WERI-Rb-1 (cell line): ENCODE data around the gene TRIP11.
"Not testable (repeated sequence)": the region's sequence is repeated elsewhere in the genome, so short reads cannot be mapped to it uniquely, and the experiment has no call there.

ENCODE experiments used
- DNase-seq: peaks from one replicate; pipeline ENCODE4 v3.0.0-alpha.2; 2020
- H3K27ac ChIP-seq: fragments of 250-450 bp; sonication (Bioruptor Pico); 2 replicates; pipeline ENCODE4 v1.5.1; 2020; ENCODE audit warnings: mild to moderate bottlenecking, moderate library complexity
- H3K27me3 ChIP-seq: fragments of 250-450 bp; sonication (Bioruptor Pico); 2 replicates; pipeline ENCODE4 v1.5.1; 2021; ENCODE audit warnings: mild to moderate bottlenecking, low read depth, moderate library complexity; ENCODE audit not compliant: insufficient read depth, severe bottlenecking
- H3K36me3 ChIP-seq: fragments of 250-450 bp; sonication (Bioruptor Pico); 2 replicates; pipeline ENCODE4 v1.5.1; 2020; ENCODE audit warnings: mild to moderate bottlenecking, moderate library complexity
- H3K4me3 ChIP-seq: 2 replicates; pipeline ENCODE4 v1.5.1; 2011; ENCODE audit warnings: low read depth, mild to moderate bottlenecking, control low read depth, low read length
- H3K9me3 ChIP-seq: fragments of 250-450 bp; sonication (Bioruptor Pico); 2 replicates; pipeline ENCODE4 v1.5.1; 2021; ENCODE audit warnings: mild to moderate bottlenecking, moderate library complexity; ENCODE audit not compliant: severe bottlenecking
- TF ChIP-seq, protein P1 (sequence below): IDR thresholded peaks from 2 replicates; pipeline ENCODE4 v1.5.1; 2011; ENCODE audit warnings: low read depth, mild to moderate bottlenecking, control low read depth, inconsistent platforms, low read length

The TRIP11 gene

DNA sequence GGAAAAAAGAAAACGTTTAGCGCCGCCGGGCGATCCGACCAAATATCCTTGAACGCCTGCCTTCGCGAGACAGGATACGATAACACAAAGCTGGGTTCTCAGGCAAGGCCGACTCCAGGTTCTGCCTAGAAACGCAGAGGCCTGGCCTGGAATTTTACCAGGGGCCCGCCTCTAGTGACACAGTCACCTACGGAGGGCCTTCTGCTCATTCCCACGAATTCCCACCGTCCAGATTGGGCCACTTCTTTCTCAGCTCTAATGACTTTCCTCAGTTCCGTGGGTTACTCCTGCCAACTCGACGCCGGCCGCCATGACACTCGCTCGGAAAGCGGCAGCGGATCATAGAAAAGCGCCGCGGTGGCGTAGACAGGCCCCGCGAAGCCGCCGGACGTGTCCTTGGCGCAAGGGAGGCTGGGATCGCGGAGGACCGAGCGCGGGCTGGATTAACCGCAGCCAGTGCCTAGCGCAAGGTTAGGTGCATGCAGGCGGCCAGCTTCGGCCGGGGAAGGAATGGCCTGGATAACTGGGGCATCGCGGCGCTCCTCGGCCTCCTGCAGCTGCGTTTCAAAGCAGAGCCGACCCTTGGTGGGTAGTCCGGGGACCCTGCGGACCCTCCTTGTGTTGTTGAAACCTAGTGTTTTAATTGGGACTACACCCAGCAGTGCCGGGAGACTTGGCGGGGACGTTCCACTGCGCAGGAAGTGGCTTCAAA, at the start of gene TRIP11:
Gene TRIP11 (minus strand): TSS at position 341 of the 712 bp plus-strand sequence. CDS start 374 bp downstream, outside the sequence.
- Histone ChIP-seq H3K4me3 (peak within 1 kb of the TSS; percentile 82), H3K27ac (peak within 1 kb of the TSS; percentile 94), H3K27me3 (no peaks in the 10 kb centered on the region), H3K36me3 (peaks cover 7% of the 10 kb centered on the region), H3K9me3 (no peaks in the 10 kb centered on the region)
- TF ChIP-seq, protein P1, sequence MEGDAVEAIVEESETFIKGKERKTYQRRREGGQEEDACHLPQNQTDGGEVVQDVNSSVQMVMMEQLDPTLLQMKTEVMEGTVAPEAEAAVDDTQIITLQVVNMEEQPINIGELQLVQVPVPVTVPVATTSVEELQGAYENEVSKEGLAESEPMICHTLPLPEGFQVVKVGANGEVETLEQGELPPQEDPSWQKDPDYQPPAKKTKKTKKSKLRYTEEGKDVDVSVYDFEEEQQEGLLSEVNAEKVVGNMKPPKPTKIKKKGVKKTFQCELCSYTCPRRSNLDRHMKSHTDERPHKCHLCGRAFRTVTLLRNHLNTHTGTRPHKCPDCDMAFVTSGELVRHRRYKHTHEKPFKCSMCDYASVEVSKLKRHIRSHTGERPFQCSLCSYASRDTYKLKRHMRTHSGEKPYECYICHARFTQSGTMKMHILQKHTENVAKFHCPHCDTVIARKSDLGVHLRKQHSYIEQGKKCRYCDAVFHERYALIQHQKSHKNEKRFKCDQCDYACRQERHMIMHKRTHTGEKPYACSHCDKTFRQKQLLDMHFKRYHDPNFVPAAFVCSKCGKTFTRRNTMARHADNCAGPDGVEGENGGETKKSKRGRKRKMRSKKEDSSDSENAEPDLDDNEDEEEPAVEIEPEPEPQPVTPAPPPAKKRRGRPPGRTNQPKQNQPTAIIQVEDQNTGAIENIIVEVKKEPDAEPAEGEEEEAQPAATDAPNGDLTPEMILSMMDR = no peak
- peak; percentile 97 for DNase-seq

DNA sequence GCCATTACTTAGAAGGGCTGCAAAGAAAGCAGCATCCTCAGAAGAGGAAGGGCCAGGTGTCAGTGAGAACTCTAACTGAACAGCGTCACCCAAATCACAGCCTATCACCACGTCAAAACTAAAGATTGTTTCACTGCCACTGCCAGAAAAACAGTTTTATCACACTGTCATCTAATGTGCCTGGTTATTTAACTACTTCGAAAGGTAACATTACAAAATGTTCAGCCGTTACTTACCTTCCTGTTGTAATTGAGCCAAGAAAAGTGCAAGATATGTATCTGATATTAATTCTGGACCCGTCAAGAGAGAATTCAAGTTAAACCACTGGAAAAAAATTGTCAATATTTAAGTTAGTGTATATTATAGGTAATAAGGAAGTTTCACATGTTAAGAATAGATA, 48.6 kb upstream of the TRIP11 start:
- TF ChIP-seq, protein P1 = no peak
- Histone ChIP-seq H3K9me3 (no peaks in the 10 kb centered on the region), H3K27ac (no peak overlapping the region), H3K4me3 (no peak overlapping the region), H3K36me3 (peaks cover 25% of the 10 kb centered on the region), H3K27me3 (no peaks in the 10 kb centered on the region)
- DNase-seq = no peak

DNA sequence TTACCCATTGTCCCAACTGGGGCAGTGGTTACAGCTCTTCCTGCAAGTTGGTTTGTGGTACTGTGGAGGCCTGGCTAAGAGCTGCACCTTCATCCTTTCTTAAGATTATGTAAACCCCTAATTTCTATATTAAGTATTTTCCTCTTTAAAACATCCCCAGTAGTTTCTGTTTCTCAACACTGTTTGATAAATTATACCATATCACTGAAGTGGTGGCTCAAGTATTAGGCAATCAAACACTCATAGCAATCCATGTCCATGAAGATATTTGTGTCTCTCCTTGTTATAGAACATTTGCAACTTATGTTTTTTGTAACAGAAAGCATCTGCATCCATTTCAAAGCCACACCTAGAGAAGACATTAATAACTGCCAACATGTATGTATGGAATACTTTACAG, 34.7 kb upstream of the TRIP11 start:
- Histone ChIP-seq H3K27ac (no peak overlapping the region), H3K36me3 (peaks cover 40% of the 10 kb centered on the region), H3K4me3 (no peak overlapping the region), H3K27me3 (no peaks in the 10 kb centered on the region), H3K9me3 (no peaks in the 10 kb centered on the region)
- no peak for DNase-seq
- TF ChIP-seq, protein P1 = no peak

DNA sequence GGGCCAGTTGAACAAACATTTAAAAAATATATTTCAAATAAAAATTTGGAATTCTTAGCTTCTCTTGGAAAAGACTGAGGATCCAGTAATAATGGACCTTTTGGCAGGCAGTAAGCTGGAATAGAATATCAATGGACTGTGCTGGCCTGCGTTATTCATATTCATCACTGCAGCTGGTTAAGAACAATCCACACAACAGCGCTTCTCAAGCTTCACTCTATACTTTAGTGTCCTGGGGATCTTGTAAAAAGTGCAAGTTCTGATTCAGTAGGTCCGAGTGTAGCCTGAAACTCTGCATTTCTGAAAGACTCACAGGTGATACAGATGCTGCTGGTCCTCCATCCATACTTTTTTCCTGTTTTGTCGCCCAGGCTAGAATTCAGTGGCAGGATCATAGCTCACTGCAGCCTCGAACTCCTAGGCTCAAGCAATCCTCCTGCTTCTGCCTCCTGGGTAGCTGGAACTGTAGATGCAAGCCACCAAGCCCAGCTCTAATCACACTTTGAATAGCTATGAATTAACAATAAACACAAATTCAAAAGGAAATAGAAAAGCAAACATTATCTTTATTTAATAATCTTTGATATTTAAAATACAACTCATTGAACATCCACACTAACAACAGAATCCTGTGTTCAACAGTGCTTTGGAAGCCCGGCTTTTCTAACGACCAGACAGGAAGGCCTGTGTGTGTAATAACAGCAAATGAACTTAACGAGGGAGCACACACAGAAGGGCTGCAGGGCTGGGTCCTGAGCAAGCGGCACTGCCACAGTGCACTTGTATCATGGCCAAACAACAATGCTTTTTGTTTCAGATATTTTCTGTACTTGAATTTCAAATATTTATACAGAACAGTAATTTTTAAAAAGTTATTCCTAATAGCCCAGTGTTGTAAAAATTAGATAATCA, 18.4 kb upstream of the TRIP11 start:
- Histone ChIP-seq H3K27me3 (no peaks in the 10 kb centered on the region), H3K36me3 (peaks cover 1% of the 10 kb centered on the region; the same call in 1 of the 2 replicates), H3K4me3 (no peak overlapping the region), H3K27ac (no peak overlapping the region), H3K9me3 (no peaks in the 10 kb centered on the region)
- no peak for DNase-seq
- TF ChIP-seq, protein P1 = no peak

DNA sequence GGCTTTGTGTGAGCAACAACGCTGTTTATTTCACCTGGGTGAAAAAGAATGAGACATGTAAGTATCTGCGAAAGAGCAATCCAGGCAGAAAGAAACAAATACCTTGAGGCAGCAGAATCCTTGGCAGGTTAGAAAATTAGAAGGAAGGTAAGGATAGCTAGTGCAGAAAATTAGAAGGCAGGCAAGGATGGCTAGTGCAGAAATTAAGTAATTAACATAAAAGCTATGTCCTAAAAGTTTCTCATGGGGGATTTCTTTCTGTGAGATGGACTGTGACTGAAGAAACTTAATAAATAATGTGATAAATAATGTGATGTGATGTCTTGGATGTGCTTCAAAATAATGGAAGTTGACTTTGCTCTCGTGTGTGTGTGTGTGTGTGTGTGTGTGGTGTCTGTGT, 9.9 kb upstream of the TRIP11 start:
- TF ChIP-seq, protein P1 = no peak
- no peak for DNase-seq
- no peaks in the 10 kb centered on the region for H3K36me3 ChIP-seq
- no peaks in the 10 kb centered on the region for H3K9me3 ChIP-seq
- no peak overlapping the region for H3K4me3 ChIP-seq
- H3K27ac ChIP-seq = no peak overlapping the region
- no peaks in the 10 kb centered on the region for H3K27me3 ChIP-seq

DNA sequence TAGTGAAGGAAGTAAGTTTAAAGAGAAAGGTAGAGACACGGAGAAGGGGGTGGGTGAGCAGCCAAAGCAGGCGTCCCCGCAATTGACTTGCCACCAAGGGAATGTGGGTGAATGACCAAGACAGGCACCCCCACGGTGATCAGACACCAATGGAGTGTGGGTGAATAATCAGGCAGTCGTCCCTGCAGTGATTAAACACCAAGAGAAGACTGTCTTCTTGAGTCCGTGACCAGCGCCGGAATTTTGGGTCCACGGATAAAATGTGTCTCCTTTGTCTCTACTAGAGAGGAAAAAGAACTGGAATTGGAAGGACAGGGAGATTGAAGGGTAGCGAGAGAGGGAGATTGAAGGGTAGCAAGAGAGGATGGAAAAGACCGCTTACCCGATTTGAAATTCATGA, 9.4 kb upstream of the TRIP11 start:
- H3K27ac ChIP-seq, H3K36me3 ChIP-seq, H3K27me3 ChIP-seq, DNase-seq, H3K4me3 ChIP-seq, H3K9me3 ChIP-seq: not testable (repeated sequence)

DNA sequence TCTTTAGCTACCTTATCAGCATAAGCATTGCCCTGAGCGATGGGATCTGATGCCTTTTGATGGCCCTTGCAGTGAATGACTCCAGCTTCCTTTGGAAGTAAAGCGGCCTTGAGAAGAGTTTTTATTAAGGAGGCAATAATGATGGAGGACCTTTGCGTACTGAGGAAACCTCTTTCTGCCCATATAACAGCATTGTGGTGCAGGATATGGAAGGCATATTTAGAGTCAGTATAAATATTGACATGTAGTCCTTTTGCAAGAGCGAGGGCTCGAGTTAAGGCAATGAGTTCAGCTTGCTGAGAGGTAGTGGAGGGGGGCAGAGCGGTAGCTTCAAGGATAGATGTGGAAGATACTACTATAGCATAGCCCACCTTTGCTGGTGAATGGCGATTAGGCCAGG, 6.0 kb upstream of the TRIP11 start:
- H3K9me3 ChIP-seq, H3K36me3 ChIP-seq, DNase-seq, H3K27me3 ChIP-seq, H3K27ac ChIP-seq, H3K4me3 ChIP-seq: not testable (repeated sequence)

DNA sequence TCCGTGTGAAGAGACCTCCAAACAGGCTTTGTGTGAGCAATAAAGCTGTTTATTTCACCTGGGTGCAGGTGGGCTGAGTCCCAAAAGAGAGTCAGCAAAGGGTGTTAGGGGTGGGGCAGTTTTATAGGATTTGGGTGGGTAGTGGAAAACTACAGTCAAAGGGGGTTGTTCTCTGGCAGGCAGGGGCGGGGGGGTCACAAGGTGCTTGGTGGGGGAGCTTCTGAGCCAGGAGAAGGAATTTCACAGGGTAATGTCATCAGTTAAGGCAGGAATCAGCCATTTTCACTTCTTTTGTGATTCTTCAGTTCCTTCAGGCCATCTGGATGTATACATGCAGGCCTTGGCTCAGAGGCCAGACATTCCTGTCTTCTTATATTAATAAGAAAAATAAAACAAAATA, 1.9 kb upstream of the TRIP11 start:
- not testable (repeated sequence) for DNase-seq, H3K27ac ChIP-seq, H3K4me3 ChIP-seq, H3K9me3 ChIP-seq, H3K27me3 ChIP-seq, H3K36me3 ChIP-seq
